Measurements from ENCODE around the gene DYNLT4. TPM values are rescaled to one million over a fixed set of nuclear protein-coding genes. Genes with fewer than 3 reads are reported as not detected.
A peak's percentile ranks its signal among the peaks of the same experiment; 100 is the strongest.
"Not testable (repeated sequence)": the region's sequence is repeated elsewhere in the genome, so short reads cannot be mapped to it uniquely, and the experiment has no call there.

The DYNLT4 gene
- total RNA-seq, 3 donors from 2014 or later: 0.80 to 2.0 (median 1.3) TPM

- TF ChIP-seq POLR2AphosphoS5 (IDR thresholded peaks at IDR 0.05) (no peak), POLR2A (IDR thresholded peaks at IDR 0.05) (no peak), CTCF (IDR thresholded peaks at IDR 0.05) (no peak)
- H3K27me3 ChIP-seq: no peaks in the 10 kb centered on the region
- H3K27ac ChIP-seq: peak overlapping the region; percentile 70 to 83
- no peaks in the 10 kb centered on the region for H3K9me3 ChIP-seq
- intact Hi-C loops (cut with DNase I; ENCODE audit: low total_unique reads): no loop called here
- peak overlapping the region; percentile 50 to 85 (median 57) for H3K4me3 ChIP-seq
- H3K4me1 ChIP-seq: no peaks in the 10 kb centered on the region
- DNase-seq (ENCODE audit: low spot score in 2 of 2): no peak
- no peaks in the 10 kb centered on the region for H3K36me3 ChIP-seq
These were observed 35.3 kb upstream of the DYNLT4 start for GRCh38 chr1:44842486-44842861.

GRCh38 chr1:44839576-44839975 is 32.4 kb upstream of the DYNLT4 start:
- Histone ChIP-seq H3K4me3 (no peak overlapping the region), H3K36me3 (no peaks in the 10 kb centered on the region), H3K27me3 (no peaks in the 10 kb centered on the region), H3K4me1 (no peaks in the 10 kb centered on the region), H3K9me3 (no peaks in the 10 kb centered on the region), H3K27ac (peak overlapping the region in 1 of 2 donors; percentile 45)
- no peak for DNase-seq (ENCODE audit: low spot score in 2 of 2)
- intact Hi-C loops (cut with DNase I; ENCODE audit: low total_unique reads): no loop called here
- TF ChIP-seq POLR2AphosphoS5 (IDR thresholded peaks at IDR 0.05): no peak
- no peak for TF ChIP-seq CTCF (IDR thresholded peaks at IDR 0.05)
- TF ChIP-seq POLR2A (IDR thresholded peaks at IDR 0.05): no peak

- H3K27ac ChIP-seq; H3K4me1 ChIP-seq; H3K4me3 ChIP-seq; intact Hi-C loops (cut with DNase I; ENCODE audit: low total_unique reads); DNase-seq (ENCODE audit: low spot score in 2 of 2); H3K27me3 ChIP-seq; H3K36me3 ChIP-seq; H3K9me3 ChIP-seq: not testable (repeated sequence)
These were observed 31.1 kb upstream of the DYNLT4 start for GRCh38 chr1:44838294-44838693.

GRCh38 chr1:44835738-44836675 is 28.9 kb upstream of the DYNLT4 start:
- peak; percentile 69 to 82 for DNase-seq (ENCODE audit: low spot score in 2 of 2)
- Histone ChIP-seq H3K9me3 (no peaks in the 10 kb centered on the region), H3K4me1 (no peaks in the 10 kb centered on the region), H3K36me3 (no peaks in the 10 kb centered on the region), H3K27me3 (no peaks in the 10 kb centered on the region), H3K27ac (peak overlapping the region in 1 of 2 donors; percentile 16), H3K4me3 (no peak overlapping the region)
- intact Hi-C loops (cut with DNase I; ENCODE audit: low total_unique reads): no loop called here
- TF ChIP-seq CTCF (IDR thresholded peaks at IDR 0.05) (peak; percentile 64 to 87 (median 82)), POLR2AphosphoS5 (IDR thresholded peaks at IDR 0.05) (peak in 1 of 3 donors; percentile 18), POLR2A (IDR thresholded peaks at IDR 0.05) (no peak)

- intact Hi-C loops (cut with DNase I; ENCODE audit: low total_unique reads): no loop called here
- no peaks in the 10 kb centered on the region for H3K4me1 ChIP-seq
- DNase-seq (ENCODE audit: low spot score in 2 of 2): no peak
These were observed 27.2 kb upstream of the DYNLT4 start for GRCh38 chr1:44834328-44834727.

More at GRCh38 chr1:44834328-44834727, 27.2 kb upstream of the DYNLT4 start:
- Histone ChIP-seq H3K9me3 (no peaks in the 10 kb centered on the region), H3K4me3 (no peak overlapping the region), H3K36me3 (no peaks in the 10 kb centered on the region), H3K27ac (no peak overlapping the region), H3K27me3 (no peaks in the 10 kb centered on the region)
- no peak for TF ChIP-seq POLR2AphosphoS5 (IDR thresholded peaks at IDR 0.05)
- TF ChIP-seq CTCF (IDR thresholded peaks at IDR 0.05): no peak
- no peak for TF ChIP-seq POLR2A (IDR thresholded peaks at IDR 0.05)
